Central memory CD4-positive, alpha-beta T cell (primary cell): ENCODE measurements around the gene SEPTIN8.

Source experiments
- DNase-seq: peaks from one replicate; pipeline ENCODE4 v3.0.0; 2022

Gene SEPTIN8

DNA sequence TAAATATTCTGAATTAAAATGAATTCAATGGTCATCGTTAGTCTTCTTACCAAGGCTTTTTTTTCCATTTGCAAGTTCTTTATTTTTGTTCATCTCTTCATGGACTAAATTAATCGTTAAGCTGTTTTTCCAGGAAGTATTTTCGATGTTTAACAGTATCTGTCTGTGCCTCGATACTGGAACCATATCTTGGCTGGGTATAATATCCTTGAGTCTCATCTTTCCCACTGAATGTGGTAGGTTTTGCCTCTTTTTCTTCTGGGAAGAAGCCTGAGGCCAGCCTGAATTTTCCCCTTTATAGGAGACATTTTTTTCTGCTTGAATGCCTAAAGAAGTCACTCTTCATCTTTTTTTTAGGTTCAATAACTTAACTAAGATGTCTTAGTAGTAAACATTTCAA, 4.0 kb upstream of the SEPTIN8 start:
- DNase-seq = no peak

- no peak for DNase-seq
Measured at GRCh38 chr5:132780577-132780976, 3.5 kb upstream of the SEPTIN8 start.

- no peak for DNase-seq
Measured at GRCh38 chr5:132779961-132780360, 2.9 kb upstream of the SEPTIN8 start.

DNA sequence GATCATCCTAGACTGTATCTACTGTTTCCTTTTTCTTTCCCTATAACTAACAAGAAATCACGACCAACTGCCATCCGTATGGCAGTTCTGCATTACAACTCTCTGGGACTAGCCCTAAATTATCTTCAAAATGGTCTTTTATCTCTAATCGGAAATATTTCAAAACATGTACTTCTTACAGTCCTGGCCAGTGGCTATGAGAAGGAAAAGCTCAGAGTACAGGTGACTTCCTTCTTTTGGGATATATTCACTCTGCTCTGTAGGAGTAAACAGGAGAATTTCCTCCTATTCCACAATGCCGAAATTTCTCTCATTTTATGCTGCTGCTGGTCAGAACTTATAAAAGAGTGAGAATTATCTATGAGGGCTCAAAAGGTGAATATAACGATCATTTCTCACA, 1.8 kb upstream of the SEPTIN8 start:
- no peak for DNase-seq

DNA sequence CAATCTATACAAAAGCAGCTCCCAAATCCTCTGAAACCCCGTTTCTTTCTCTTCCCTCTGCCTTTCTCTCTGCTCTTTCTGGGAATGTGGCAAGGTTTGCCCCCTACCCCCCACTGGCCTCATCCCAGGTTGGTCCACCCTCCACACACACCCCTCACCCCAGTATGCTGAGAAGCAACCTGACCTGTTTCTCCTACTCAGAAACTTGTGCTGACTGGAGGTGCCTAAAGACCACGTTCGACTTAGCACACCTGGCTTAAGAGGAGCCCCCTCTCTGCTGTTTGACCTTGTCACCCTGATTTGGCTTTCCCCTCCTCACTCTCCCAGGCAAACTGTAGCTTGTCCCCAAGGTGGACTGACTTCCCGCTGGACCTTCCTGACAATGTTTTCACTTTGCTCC, 1.1 kb upstream of the SEPTIN8 start:
- no peak for DNase-seq

- peak; percentile 3 for DNase-seq
Measured at GRCh38 chr5:132776938-132777208, 166 bp downstream of the SEPTIN8 start.

DNA sequence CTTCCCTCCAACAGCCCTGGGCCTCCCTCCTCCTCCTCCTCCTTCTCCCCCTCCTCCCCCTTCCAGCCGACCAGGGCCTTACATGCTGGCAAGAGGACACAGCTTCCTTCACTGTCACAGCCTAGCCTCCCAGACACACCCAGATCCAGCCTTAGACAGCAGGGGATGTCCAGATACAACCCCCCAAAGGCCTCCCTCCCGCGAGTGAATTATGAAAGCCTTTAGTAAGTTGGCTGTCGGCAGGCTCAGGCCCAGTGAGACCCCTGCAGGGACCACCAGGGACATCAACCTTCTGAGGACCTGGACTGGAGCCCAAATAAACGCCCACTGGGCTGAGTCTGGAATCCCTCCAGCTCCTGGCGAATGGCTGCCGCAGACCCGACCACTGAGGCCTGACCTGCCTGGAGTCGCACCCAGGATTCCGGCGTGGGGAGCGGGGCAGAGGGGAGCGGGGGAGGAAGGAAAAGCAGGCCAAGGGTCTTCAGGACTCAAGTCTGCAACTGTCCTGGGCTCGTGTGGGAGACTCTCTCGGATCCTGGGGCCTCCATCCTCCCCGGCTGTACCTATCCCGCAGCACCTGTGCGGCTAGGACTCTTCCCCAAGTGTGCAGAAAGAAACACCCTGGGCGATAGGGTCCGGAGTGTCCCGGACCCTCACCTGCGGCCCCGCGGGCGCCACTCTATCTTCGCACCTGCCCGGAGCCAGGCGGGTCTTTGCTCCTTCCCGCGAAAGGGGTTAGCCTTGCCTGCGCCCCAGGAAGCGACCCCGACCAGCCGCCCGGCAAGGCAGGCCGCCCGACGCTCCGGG, 705 bp downstream of the SEPTIN8 start:
- no peak for DNase-seq

DNA sequence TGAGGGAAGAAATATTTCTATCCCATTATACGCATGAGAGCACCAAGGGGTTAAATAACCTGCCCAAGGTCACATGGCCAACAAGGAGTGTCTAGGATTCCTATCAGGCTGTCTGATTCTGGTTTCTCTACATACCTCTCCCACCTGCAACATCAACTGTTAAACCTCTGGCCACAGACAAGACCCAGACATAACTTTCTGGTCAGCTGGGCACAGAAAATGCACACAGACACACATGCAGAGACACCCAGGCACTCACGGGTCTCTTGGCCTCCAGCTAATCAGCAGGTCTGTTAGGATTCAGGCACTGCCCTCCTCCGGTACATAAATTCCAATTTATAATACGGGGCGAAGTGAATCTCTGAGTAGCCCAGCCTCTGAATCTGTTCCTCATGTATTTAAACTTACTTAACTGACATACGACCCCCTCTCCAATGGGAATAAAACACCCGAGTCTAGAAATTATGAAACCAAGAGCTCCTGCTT, 1.5 kb downstream of the SEPTIN8 start:
- no peak for DNase-seq

DNA sequence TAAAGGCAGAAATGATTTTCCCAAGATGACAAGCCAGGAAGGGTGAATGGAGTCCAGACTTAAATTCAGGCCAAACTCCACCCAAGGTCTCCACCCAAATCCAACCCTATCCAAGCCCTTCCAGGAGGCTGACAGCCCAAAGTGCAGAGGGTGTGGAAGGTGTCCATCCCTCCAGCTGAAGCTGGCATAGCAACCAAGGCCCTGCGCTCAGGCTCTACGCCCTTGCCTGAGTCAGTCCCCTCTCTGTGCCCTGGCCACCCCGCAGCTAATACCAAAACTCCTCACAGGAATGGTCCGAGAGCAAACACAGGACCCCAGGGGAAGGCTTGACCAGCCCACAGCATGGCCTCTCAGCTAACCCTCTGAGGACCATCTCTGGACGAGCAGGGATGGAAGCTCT, 2.1 kb downstream of the SEPTIN8 start:
- DNase-seq = no peak

- DNase-seq = no peak
Measured at GRCh38 chr5:132774406-132774805, 2.6 kb downstream of the SEPTIN8 start.

GRCh38 chr5:132773601-132774355, 3.3 kb downstream of the SEPTIN8 start:
- DNase-seq = no peak

DNA sequence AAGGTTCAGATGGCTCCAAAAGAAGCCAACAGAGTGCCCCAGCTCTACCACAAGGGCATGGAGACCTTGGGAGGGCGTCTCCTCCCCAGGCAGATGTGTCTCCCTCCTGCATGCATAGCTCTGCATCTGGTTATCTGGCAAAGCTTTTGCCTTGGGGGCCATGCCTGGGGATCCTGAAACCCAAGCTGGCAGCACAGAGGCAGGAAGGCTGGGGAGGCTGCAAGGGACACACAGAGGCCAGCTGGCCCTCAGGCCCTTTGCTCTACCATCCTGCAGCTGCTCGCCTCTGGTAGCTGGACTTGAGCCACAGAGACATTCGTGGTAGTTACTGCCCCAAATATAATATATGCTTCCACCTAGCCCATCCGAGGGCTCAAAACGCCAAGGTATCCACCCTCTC, 3.9 kb downstream of the SEPTIN8 start:
- DNase-seq = no peak

DNA sequence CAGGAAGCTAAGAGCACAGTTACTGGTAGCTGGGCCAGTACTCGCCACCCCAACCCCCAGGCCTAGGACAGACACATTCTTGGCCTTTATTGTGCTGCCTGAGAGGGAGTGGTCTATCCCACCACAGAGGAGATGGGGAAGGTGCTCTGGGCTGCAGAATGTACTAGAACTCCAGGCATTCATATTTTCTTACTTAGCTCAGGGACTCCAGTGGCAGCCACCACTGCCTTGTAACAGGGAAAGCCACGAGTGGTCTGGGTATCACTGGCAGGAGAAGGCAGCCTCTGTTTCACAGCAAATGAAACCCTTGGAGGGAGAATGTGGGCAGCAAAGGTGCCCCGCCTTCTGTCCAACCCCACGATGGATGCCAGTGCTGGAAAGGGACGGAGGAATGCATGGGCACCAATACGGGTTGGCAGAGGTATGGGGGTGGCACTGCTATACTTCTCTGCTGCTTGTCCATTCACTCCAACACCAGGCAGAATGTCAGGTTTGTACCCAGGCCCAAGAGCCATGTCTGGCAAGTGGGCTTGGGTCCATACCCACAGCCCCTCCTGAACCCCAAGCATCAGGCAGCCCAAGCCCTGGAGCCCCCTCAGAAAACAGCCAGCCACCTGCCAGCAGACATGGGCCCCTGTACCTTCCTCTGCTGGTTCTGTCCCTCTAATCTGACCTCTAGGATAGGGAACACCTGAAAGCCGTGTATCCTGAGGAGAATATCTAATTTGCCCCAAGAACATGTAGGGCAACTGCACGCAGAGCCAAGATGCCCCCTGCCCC, 4.6 kb downstream of the SEPTIN8 start:
- no peak for DNase-seq

GRCh38 chr5:132771503-132771998, 5.5 kb downstream of the SEPTIN8 start:
- DNase-seq = no peak

DNA sequence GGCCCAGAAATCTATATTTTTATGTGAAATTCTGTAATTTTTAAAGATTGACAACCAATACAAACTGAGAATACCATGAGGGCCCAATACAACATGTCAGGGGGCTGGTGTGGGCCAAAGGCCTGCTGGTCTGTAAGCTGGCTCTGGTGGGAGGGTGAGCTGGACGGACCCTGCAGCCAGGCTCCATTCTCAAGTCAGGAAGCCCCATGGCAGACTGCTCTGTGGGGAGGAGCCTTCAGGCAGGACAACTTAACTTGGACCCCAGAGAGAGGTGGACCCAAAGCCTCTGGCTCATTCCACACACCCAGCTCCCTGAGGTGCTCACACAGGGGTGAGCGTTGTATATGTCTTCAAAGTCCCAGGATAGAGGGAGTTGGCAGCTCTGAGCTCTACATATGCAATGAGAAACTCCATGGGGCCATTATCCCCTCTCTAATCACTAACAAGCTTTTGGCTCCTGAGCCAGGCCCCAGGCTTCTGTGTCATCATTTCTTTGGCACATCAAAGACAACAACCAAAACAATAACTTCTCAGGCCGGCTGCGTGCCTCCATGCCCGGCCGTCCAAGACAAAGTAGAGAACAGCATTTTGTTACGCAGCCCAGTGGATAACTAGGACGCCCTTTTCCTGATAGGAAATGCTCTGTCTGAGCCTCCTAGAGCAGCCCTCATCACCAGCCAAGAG, 6.4 kb downstream of the SEPTIN8 start:
- no peak for DNase-seq

- no peak for DNase-seq
Measured at GRCh38 chr5:132768485-132768868, 8.6 kb downstream of the SEPTIN8 start.

DNA sequence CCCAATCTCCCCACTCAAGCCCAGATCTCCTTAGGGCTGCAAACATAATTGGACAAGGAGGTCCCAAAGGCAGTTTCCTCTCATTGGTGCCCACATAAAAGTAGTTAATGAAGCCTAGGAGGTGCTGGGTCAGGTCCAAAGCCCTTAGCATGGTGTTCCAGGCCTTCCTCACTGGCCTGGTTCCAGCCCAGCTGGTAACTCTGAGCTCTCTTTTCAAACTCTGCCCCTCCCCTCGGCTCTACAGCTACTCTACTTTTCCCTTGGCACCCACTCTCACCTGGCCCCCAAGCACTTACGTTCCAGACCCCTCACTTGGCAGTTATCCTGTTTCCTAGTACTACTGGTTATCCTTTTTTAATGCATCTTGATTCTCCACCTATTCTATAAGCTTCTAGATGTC, 9.9 kb downstream of the SEPTIN8 start:
- DNase-seq = no peak

- DNase-seq = no peak
Measured at GRCh38 chr5:132766806-132767055, 10.3 kb downstream of the SEPTIN8 start.

DNA sequence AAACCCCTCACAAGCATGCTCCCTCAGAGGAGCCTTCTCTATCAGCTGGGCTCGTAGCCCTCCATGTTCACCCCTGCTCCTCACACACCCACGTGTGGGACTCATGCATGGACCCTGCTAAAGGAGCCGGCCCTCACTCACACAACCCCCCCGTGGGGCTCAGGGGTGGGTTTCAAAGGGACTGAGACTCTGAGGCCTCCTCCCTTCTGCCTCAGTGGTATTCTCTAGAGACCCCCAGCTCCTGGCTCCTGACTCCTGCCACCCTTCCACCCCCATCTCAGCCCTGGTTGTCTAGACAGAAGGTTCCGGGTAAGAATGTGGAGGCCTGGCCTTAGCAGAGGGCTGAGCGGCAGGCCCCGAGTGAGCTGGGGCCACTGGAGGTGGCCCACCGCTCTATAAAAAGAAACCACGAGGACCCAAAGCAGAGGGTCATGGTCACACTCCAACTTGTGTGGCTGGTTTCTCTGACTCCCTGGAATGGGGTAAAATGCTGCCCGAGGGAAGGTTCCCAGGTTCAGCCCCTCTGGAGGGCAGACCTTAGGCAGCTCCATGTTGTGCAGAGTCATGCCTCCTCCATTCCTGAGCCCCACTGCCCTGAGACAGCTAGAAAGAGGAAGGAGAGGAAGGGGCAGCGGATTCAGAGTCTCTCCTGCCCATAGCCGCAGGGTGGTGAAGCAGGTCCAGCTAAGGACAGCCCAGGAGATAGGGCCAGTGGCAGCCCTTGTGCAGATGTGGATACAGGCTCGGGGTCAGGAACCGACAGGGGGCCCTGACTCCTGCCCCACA, 10.8 kb downstream of the SEPTIN8 start:
- DNase-seq = no peak

DNA sequence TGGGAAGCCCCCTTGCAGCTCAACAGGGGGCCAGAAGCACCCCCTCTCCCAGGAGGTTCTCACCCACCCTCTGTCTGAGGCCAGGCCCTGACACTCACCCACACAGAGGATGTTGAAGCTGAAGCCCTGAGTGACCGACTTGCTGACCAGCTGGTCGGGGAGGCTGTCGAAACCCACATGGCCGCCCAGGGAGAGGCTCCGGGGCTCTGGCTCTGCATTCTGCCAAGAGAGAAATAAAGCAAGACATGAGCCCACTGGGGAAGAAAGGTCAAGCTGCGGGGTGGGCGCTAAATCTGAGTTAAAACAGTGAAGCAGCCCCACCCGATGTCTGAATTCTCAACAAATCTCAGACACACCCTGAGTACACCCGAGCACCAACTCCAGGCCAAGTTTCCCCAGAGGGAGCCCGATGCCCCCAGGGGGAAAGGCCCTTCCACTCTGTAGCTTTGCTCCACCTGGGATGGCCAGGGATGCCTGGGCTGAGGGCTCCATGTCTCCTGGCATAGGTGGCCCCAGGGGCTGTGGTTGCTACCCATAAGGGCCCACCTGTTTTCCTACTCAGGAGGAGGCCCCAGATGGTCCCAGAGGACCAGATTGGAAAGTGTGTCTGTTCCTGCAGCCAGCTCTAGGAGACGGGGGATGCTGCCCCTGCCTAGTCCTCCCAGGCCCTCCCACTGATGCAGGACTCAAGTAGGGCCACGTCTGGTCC, 11.6 kb downstream of the SEPTIN8 start:
- DNase-seq = no peak

GRCh38 chr5:132764671-132765238, 12.3 kb downstream of the SEPTIN8 start:
- DNase-seq = no peak
